MCF 10A (cell line): ENCODE measurements around the gene ACMSD. TPM values are rescaled to one million over a fixed set of nuclear protein-coding genes. Genes with fewer than 3 reads are reported as not detected.
"Not testable (repeated sequence)": the region's sequence is repeated elsewhere in the genome, so short reads cannot be mapped to it uniquely, and the experiment has no call there.

ENCODE experiments used
- BruUV-seq: library from RNA; stranded (reverse); fragments of 400-500 nt; replicated peaks from 2 replicates; lab custom pipeline; 2021; lab: Mats Ljungman, UMichigan
- CTCF ChIA-PET: fragments of 300-600 bp; sonication (Branson Sonifier 250); formaldehyde crosslinking; extraction: SDS; loops from one replicate; lab custom pipeline; 2021; ENCODE audit warnings: antibody characterized with exemption, inconsistent platforms; lab: Yijun Ruan, JAX
- POLR2A ChIA-PET: fragments of 300-600, 350-650 bp; sonication (Branson Sonifier 250); formaldehyde crosslinking; extraction: SDS; loops from one replicate; lab custom pipeline; 2020; ENCODE audit warnings: antibody characterized with exemption, inconsistent platforms; lab: Yijun Ruan, JAX
- DNase-seq: peaks from one replicate; pipeline ENCODE4 v3.0.0-alpha.2; 2018; ENCODE audit not compliant: unreplicated experiment
- H3K27ac Mint-ChIP-seq: one replicate; pipeline ENCODE4 v1.8.0; 2022; ENCODE audit warnings: mild to moderate bottlenecking, low read depth, mixed read lengths; ENCODE audit not compliant: unreplicated experiment
- H3K27me3 Mint-ChIP-seq: one replicate; pipeline ENCODE4 v1.8.0; 2022; ENCODE audit warnings: mixed read lengths; ENCODE audit not compliant: insufficient read depth, unreplicated experiment
- H3K36me3 Mint-ChIP-seq: one replicate; pipeline ENCODE4 v1.8.0; 2022; ENCODE audit warnings: mild to moderate bottlenecking, moderate library complexity, mixed read lengths; ENCODE audit not compliant: insufficient read depth, unreplicated experiment
- H3K4me1 Mint-ChIP-seq: one replicate; pipeline ENCODE4 v1.8.0; 2022; ENCODE audit warnings: mixed read lengths; ENCODE audit not compliant: insufficient read depth, unreplicated experiment
- H3K4me3 Mint-ChIP-seq: one replicate; pipeline ENCODE4 v1.8.0; 2022; ENCODE audit warnings: mild to moderate bottlenecking, moderate library complexity, mixed read lengths; ENCODE audit not compliant: unreplicated experiment
- H3K9me3 Mint-ChIP-seq: one replicate; pipeline ENCODE4 v1.8.0; 2022; ENCODE audit warnings: mixed read lengths; ENCODE audit not compliant: unreplicated experiment
- CTCF ChIP-seq: fragments of 200-600 bp; IDR thresholded peaks from one replicate; pipeline ENCODE4 v1.8.0; 2022; ENCODE audit warnings: antibody characterized with exemption, mild to moderate bottlenecking; ENCODE audit not compliant: unreplicated experiment
- intact Hi-C: fragments of 100-400 bp; cut with micrococcal nuclease; formaldehyde crosslinking; loops from 2 replicates; pipeline ENCODE4 v1.14.1; 2022
- total RNA-seq: library from RNA; stranded (reverse); gene quantifications from 2 replicates; pipeline ENCODE4 v1.2.3, GENCODE V29; 2022

Gene ACMSD
- total RNA-seq, 1 experiment from 2014 or later, result not detected

GRCh38 chr2:134823832-134824231 is 14.6 kb upstream of the ACMSD start:
- Mint-ChIP-seq H3K27ac (no peak overlapping the region), H3K4me1 (peaks cover 7% of the 10 kb centered on the region), H3K4me3 (no peak overlapping the region), H3K27me3 (no peaks in the 10 kb centered on the region), H3K36me3 (no peaks in the 10 kb centered on the region), H3K9me3 (no peaks in the 10 kb centered on the region)
- intact Hi-C loops, result loop anchor here (1.0 kb wide), 1 partner anchor 13 kb away; no protein-coding TSS in a partner anchor
- CTCF ChIA-PET, result interaction anchor here (0.6 to 0.8 kb wide), 2 partner anchors 92 to 151 kb away, joined by 3 read pairs; no protein-coding TSS in a partner anchor
- TF ChIP-seq CTCF, result no peak
- POLR2A ChIA-PET, result no interaction called here
- no TSS peak for BruUV-seq
- DNase-seq, result no peak

GRCh38 chr2:134825716-134826115 is 12.7 kb upstream of the ACMSD start:
- POLR2A ChIA-PET, BruUV-seq, DNase-seq, H3K36me3 Mint-ChIP-seq, H3K27me3 Mint-ChIP-seq, intact Hi-C loops, H3K4me1 Mint-ChIP-seq, H3K4me3 Mint-ChIP-seq, H3K27ac Mint-ChIP-seq, CTCF ChIA-PET, H3K9me3 Mint-ChIP-seq: not testable (repeated sequence)

- TF ChIP-seq CTCF, result no peak
- Mint-ChIP-seq H3K36me3 (no peaks in the 10 kb centered on the region), H3K4me1 (peaks cover 10% of the 10 kb centered on the region), H3K27ac (no peak overlapping the region), H3K27me3 (no peaks in the 10 kb centered on the region), H3K4me3 (no peak overlapping the region), H3K9me3 (peaks cover 14% of the 10 kb centered on the region)
- no peak for DNase-seq
- ChIA-PET CTCF (no interaction called here), POLR2A (no interaction called here)
- no TSS peak for BruUV-seq
- intact Hi-C loops, result no loop called here
These were observed 2.9 kb upstream of the ACMSD start for GRCh38 chr2:134835471-134835870.

- Mint-ChIP-seq H3K9me3 (peaks cover 14% of the 10 kb centered on the region), H3K4me1 (peaks cover 10% of the 10 kb centered on the region)
These were observed 1.4 kb upstream of the ACMSD start for GRCh38 chr2:134836986-134837385.

More at GRCh38 chr2:134836986-134837385, 1.4 kb upstream of the ACMSD start:
- H3K27ac Mint-ChIP-seq, result no peak overlapping the region
- no peak for TF ChIP-seq CTCF
- DNase-seq, result peak; percentile 71
- H3K27me3 Mint-ChIP-seq, result no peaks in the 10 kb centered on the region
- H3K36me3 Mint-ChIP-seq, result no peaks in the 10 kb centered on the region
- no TSS peak for BruUV-seq
- no peak overlapping the region for H3K4me3 Mint-ChIP-seq
- POLR2A ChIA-PET, result interaction anchor here (0.9 kb wide), 1 partner anchor 17 kb away, joined by 5 read pairs; no protein-coding TSS in a partner anchor
- CTCF ChIA-PET, result interaction anchor here (0.5 to 0.9 kb wide), 3 partner anchors 8 to 31 kb away, joined by 3 to 4 read pairs (median 3); no protein-coding TSS in a partner anchor
- intact Hi-C loops, result loop anchor here (1.0 kb wide), 1 partner anchor 13 kb away; no protein-coding TSS in a partner anchor
